Uterus (tissue), 4 donors: Measurements from ENCODE around the gene ANKRD13C. TPM values are rescaled to one million over a fixed set of nuclear protein-coding genes. Genes with fewer than 3 reads are reported as not detected.

ENCODE experiments used
- DNase-seq, 2 donors: peaks; one replicate each; pipeline ENCODE4 v3.0.0-alpha.2; 2019 to 2020
- H3K27ac ChIP-seq, 2 donors: fragments of 200-600 bp; sonication (generic); 1 replicate in 1 of 2; 2 replicates in 1 of 2; pipeline ENCODE4 v1.5.1; 2016 to 2018
- H3K27me3 ChIP-seq, 2 donors: fragments of 200-600 bp; sonication (generic); one replicate each; pipeline ENCODE4 v1.5.1; 2018 to 2019; ENCODE audit warnings: control low read depth in 1 of 2
- H3K36me3 ChIP-seq, 2 donors: fragments of 200-600 bp; sonication (generic); one replicate each; pipeline ENCODE4 v1.5.1; 2019; ENCODE audit warnings: control low read depth in 1 of 2
- H3K4me1 ChIP-seq, 2 donors: fragments of 200-600 bp; sonication (generic); one replicate each; pipeline ENCODE4 v1.5.1; 2018 to 2019; ENCODE audit warnings: control low read depth in 1 of 2
- H3K4me3 ChIP-seq, 2 donors: fragments of 200-600 bp; sonication (generic); 1 replicate in 1 of 2; 2 replicates in 1 of 2; pipeline ENCODE4 v1.5.1; 2018 to 2019; ENCODE audit warnings: mild to moderate bottlenecking in 1 of 2
- H3K9me3 ChIP-seq, 2 donors: fragments of 200-600 bp; sonication (generic); one replicate each; pipeline ENCODE4 v1.5.1; 2019; ENCODE audit warnings: control low read depth in 1 of 2
- CTCF ChIP-seq, 4 experiments: fragments of 200-600 bp in 2 of 4; fragments of 450-650 bp in 2 of 4; sonication (generic) in 2 of 4; IDR thresholded peaks; one replicate each; pipeline ENCODE4 v1.5.1; 2016 to 2019; ENCODE audit warnings: antibody characterized with exemption in 4 of 4, mild to moderate bottlenecking in 2 of 4, moderate library complexity in 1 of 4
- POLR2A ChIP-seq, 2 donors: fragments of 450-650 bp; IDR thresholded peaks; one replicate each; pipeline ENCODE4 v1.6.1; 2016; ENCODE audit warnings: antibody characterized with exemption in 2 of 2, mild to moderate bottlenecking in 1 of 2, moderate library complexity in 1 of 2
- intact Hi-C: fragments of 100-400 bp; cut with DNase I; formaldehyde crosslinking; loops from one replicate; pipeline ENCODE4 v1.15.1; 2023; ENCODE audit warnings: low total_unique reads
- total RNA-seq, 4 donors: library from RNA; depleted of rRNA in 3 of 4; stranded (reverse); fragments of >200 nt in 3 of 4; gene quantifications; one replicate each; pipeline versions ENCODE4 v1.1.0 to v1.2.4, GENCODE V29; 2014 to 2023
- donor health status: DM: yes; HTN: yes; CAD: no.

Gene ANKRD13C
- total RNA-seq, 4 donors from 2014 or later = 28.7 to 59.5 (median 32.6) TPM

- intact Hi-C loops = no loop called here
- H3K36me3 ChIP-seq = no peaks in the 10 kb centered on the region
These were observed 75.8 kb downstream of the ANKRD13C start for GRCh38 chr1:70278710-70279109.

GRCh38 chr1:70277875-70278274 is 76.6 kb downstream of the ANKRD13C start:
- Histone ChIP-seq H3K9me3 (no peaks in the 10 kb centered on the region), H3K27me3 (no peaks in the 10 kb centered on the region), H3K4me1 (no peaks in the 10 kb centered on the region), H3K27ac (no peak overlapping the region), H3K36me3 (no peaks in the 10 kb centered on the region), H3K4me3 (no peak overlapping the region)
- no peak for DNase-seq
- TF ChIP-seq POLR2A (IDR thresholded peaks at IDR 0.05) (no peak), CTCF (IDR thresholded peaks at IDR 0.05) (no peak)
- intact Hi-C loops = no loop called here

More at GRCh38 chr1:70278710-70279109, 75.8 kb downstream of the ANKRD13C start:
- TF ChIP-seq POLR2A (IDR thresholded peaks at IDR 0.05) (no peak), CTCF (IDR thresholded peaks at IDR 0.05) (no peak)
- no peak overlapping the region for H3K4me3 ChIP-seq
- no peak for DNase-seq
- H3K27me3 ChIP-seq = no peaks in the 10 kb centered on the region
- H3K4me1 ChIP-seq = no peaks in the 10 kb centered on the region
- no peak overlapping the region for H3K27ac ChIP-seq
- H3K9me3 ChIP-seq = no peaks in the 10 kb centered on the region

- H3K27ac ChIP-seq = no peak overlapping the region
- intact Hi-C loops = no loop called here
- no peak for DNase-seq
- no peak overlapping the region for H3K4me3 ChIP-seq
- no peaks in the 10 kb centered on the region for H3K36me3 ChIP-seq
- H3K9me3 ChIP-seq = no peaks in the 10 kb centered on the region
- TF ChIP-seq CTCF (IDR thresholded peaks at IDR 0.05) = no peak
- no peak for TF ChIP-seq POLR2A (IDR thresholded peaks at IDR 0.05)
- no peaks in the 10 kb centered on the region for H3K27me3 ChIP-seq
- no peaks in the 10 kb centered on the region for H3K4me1 ChIP-seq
These were observed 88.6 kb downstream of the ANKRD13C start for GRCh38 chr1:70265946-70266345.

GRCh38 chr1:70264839-70265238 is 89.7 kb downstream of the ANKRD13C start:
- no peaks in the 10 kb centered on the region for H3K27me3 ChIP-seq
- H3K9me3 ChIP-seq = no peaks in the 10 kb centered on the region
- H3K4me3 ChIP-seq = no peak overlapping the region
- H3K36me3 ChIP-seq = no peaks in the 10 kb centered on the region
- TF ChIP-seq POLR2A (IDR thresholded peaks at IDR 0.05) = no peak
- no peak for TF ChIP-seq CTCF (IDR thresholded peaks at IDR 0.05)
- H3K27ac ChIP-seq = no peak overlapping the region
- no peaks in the 10 kb centered on the region for H3K4me1 ChIP-seq
- no peak for DNase-seq
- intact Hi-C loops = no loop called here

- no peaks in the 10 kb centered on the region for H3K27me3 ChIP-seq
- DNase-seq = no peak
- H3K9me3 ChIP-seq = no peaks in the 10 kb centered on the region
- no peaks in the 10 kb centered on the region for H3K4me1 ChIP-seq
- H3K27ac ChIP-seq = no peak overlapping the region
- intact Hi-C loops = no loop called here
- TF ChIP-seq CTCF (IDR thresholded peaks at IDR 0.05) = no peak
- no peak for TF ChIP-seq POLR2A (IDR thresholded peaks at IDR 0.05)
- H3K36me3 ChIP-seq = no peaks in the 10 kb centered on the region
- H3K4me3 ChIP-seq = no peak overlapping the region
These were observed 97.9 kb downstream of the ANKRD13C start for GRCh38 chr1:70256664-70257063.
